Upper lobe of right lung (tissue), 1 donor: ENCODE measurements around the gene FBLN5. TPM values are rescaled to one million over a fixed set of nuclear protein-coding genes. Genes with fewer than 3 reads are reported as not detected.

ENCODE experiments used
- ATAC-seq: fragments of 200-7000 bp; cut with Tn5 transposase; one replicate; pipeline ENCODE4 v1.9.1; 2020; ENCODE audit warnings: mild to moderate bottlenecking, moderate library complexity
- DNase-seq: peaks from one replicate; pipeline ENCODE4 v3.0.0-alpha.2; 2020
- H3K27ac ChIP-seq: fragments of 200-600 bp; one replicate; pipeline ENCODE4 v1.8.0; 2022
- H3K27me3 ChIP-seq: fragments of 200-600 bp; one replicate; pipeline ENCODE4 v1.8.0; 2022; ENCODE audit warnings: mild to moderate bottlenecking
- H3K36me3 ChIP-seq: fragments of 200-600 bp; one replicate; pipeline ENCODE4 v1.8.0; 2022
- H3K4me1 ChIP-seq: fragments of 200-600 bp; one replicate; pipeline ENCODE4 v1.8.0; 2022
- H3K4me3 ChIP-seq: fragments of 200-600 bp; one replicate; pipeline ENCODE4 v1.8.0; 2022; ENCODE audit warnings: mild to moderate bottlenecking
- H3K9me3 ChIP-seq: fragments of 200-600 bp; one replicate; pipeline ENCODE4 v1.8.0; 2022
- CTCF ChIP-seq: fragments of 200-600 bp; IDR thresholded peaks from one replicate; pipeline ENCODE4 v1.8.0; 2022; ENCODE audit warnings: antibody characterized with exemption
- intact Hi-C: fragments of 100-400 bp; cut with DNase I; formaldehyde crosslinking; loops from one replicate; pipeline ENCODE4 v1.11.0; 2022
- total RNA-seq: library from RNA; stranded (reverse); fragmentation: NEBNext Ultra II Directional; extraction: Animal tissue kit (Norgen Biotek cat#: 25700); gene quantifications from one replicate; pipeline ENCODE4 v1.2.1, GENCODE V29; 2021
- donor health status: DM: no; HTN: yes; CAD: no; lungs with severe emphysema.

FBLN5 gene
- total RNA-seq, 1 donor from 2014 or later = 245 TPM

- intact Hi-C loops = no loop called here
- H3K27ac ChIP-seq = no peak overlapping the region
Observed at GRCh38 chr14:91942946-91943345, 4.5 kb downstream of the FBLN5 start.

GRCh38 chr14:91942128-91942527 lies 5.4 kb downstream of the FBLN5 start:
- Histone ChIP-seq H3K9me3 (no peaks in the 10 kb centered on the region), H3K27ac (no peak overlapping the region), H3K36me3 (peaks cover 4% of the 10 kb centered on the region), H3K27me3 (peaks cover 6% of the 10 kb centered on the region), H3K4me3 (no peak overlapping the region), H3K4me1 (no peaks in the 10 kb centered on the region)
- DNase-seq (no peak), ATAC-seq (no peak)
- TF ChIP-seq CTCF = no peak
- intact Hi-C loops = no loop called here

More at GRCh38 chr14:91942946-91943345, 4.5 kb downstream of the FBLN5 start:
- ATAC-seq (no peak), DNase-seq (no peak)
- Histone ChIP-seq H3K27me3 (peaks cover 6% of the 10 kb centered on the region), H3K4me3 (no peak overlapping the region), H3K9me3 (no peaks in the 10 kb centered on the region), H3K4me1 (no peaks in the 10 kb centered on the region), H3K36me3 (no peaks in the 10 kb centered on the region)
- TF ChIP-seq CTCF = no peak

- no peaks in the 10 kb centered on the region for H3K4me1 ChIP-seq
- H3K27ac ChIP-seq = no peak overlapping the region
- H3K36me3 ChIP-seq = peaks cover 22% of the 10 kb centered on the region
- ATAC-seq (no peak), DNase-seq (no peak)
- intact Hi-C loops = no loop called here
- no peak overlapping the region for H3K4me3 ChIP-seq
- no peaks in the 10 kb centered on the region for H3K9me3 ChIP-seq
- no peak for TF ChIP-seq CTCF
- H3K27me3 ChIP-seq = peaks cover 6% of the 10 kb centered on the region
Observed at GRCh38 chr14:91940209-91940608, 7.3 kb downstream of the FBLN5 start.

- TF ChIP-seq CTCF = no peak
- ATAC-seq (no peak), DNase-seq (no peak)
- Histone ChIP-seq H3K4me1 (no peaks in the 10 kb centered on the region), H3K9me3 (no peaks in the 10 kb centered on the region), H3K36me3 (peaks cover 27% of the 10 kb centered on the region), H3K4me3 (no peak overlapping the region), H3K27me3 (no peaks in the 10 kb centered on the region), H3K27ac (no peak overlapping the region)
- intact Hi-C loops = no loop called here
Observed at GRCh38 chr14:91935586-91935985, 11.9 kb downstream of the FBLN5 start.

- no peak overlapping the region for H3K4me3 ChIP-seq
- DNase-seq (no peak), ATAC-seq (no peak)
- TF ChIP-seq CTCF = no peak
- no peak overlapping the region for H3K27ac ChIP-seq
- H3K9me3 ChIP-seq = no peaks in the 10 kb centered on the region
- H3K4me1 ChIP-seq = no peaks in the 10 kb centered on the region
- no peaks in the 10 kb centered on the region for H3K27me3 ChIP-seq
- peaks cover 27% of the 10 kb centered on the region for H3K36me3 ChIP-seq
- intact Hi-C loops = no loop called here
Observed at GRCh38 chr14:91934554-91935285, 12.8 kb downstream of the FBLN5 start.
